SW 1271 (cell line): Measurements from ENCODE around the gene IDS.
A peak's percentile ranks its signal among the peaks of the same experiment; 100 is the strongest.
"Not testable (repeated sequence)": the region's sequence is repeated elsewhere in the genome, so short reads cannot be mapped to it uniquely, and the experiment has no call there.

Source experiments
- DNase-seq, 2 experiments: peaks; one replicate each; lab custom pipeline; 2025; lab: John Stamatoyannopoulos, UW

The IDS gene, protein sequence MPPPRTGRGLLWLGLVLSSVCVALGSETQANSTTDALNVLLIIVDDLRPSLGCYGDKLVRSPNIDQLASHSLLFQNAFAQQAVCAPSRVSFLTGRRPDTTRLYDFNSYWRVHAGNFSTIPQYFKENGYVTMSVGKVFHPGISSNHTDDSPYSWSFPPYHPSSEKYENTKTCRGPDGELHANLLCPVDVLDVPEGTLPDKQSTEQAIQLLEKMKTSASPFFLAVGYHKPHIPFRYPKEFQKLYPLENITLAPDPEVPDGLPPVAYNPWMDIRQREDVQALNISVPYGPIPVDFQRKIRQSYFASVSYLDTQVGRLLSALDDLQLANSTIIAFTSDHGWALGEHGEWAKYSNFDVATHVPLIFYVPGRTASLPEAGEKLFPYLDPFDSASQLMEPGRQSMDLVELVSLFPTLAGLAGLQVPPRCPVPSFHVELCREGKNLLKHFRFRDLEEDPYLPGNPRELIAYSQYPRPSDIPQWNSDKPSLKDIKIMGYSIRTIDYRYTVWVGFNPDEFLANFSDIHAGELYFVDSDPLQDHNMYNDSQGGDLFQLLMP

DNA sequence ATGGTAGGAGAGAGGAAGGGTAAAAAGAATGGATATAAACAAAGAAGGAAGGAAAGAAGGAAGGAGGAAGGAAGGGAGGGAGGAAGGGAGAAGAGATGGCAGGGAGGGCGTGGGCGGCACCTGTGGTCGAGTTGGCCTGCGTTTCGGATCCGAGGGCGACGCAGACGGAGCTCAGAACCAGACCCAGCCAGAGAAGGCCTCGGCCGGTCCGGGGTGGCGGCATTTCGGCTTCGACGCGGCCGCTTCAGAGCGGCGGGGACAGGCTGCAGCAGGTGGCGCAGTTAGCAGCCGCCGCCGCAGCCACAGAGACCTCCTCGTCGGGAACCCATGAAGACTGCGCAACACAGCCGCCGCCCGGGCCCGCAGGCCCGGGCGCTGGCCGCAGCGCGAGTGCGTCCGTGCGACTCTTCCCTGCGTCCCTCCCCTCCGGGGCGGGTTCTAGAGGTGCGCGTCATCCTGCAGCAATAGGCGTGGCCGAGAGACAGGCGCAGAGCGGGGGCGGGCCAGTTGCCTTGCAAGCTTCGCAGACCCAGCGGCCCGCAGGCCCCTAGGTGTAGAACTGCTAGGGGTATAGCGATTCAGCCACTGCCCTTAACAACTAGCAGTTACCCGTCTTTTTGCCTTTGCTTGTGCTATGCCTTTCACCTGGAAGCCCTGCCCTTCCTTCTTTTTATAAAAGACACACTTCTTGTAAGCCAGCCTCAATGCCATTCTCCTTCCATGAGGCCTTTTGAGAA is at the start of gene IDS:
Gene IDS (minus strand): TSS at position 392 of the 737 bp plus-strand sequence. CDS start 169 bp downstream, at position 223.
- peak; percentile 75 to 81 for DNase-seq

DNA sequence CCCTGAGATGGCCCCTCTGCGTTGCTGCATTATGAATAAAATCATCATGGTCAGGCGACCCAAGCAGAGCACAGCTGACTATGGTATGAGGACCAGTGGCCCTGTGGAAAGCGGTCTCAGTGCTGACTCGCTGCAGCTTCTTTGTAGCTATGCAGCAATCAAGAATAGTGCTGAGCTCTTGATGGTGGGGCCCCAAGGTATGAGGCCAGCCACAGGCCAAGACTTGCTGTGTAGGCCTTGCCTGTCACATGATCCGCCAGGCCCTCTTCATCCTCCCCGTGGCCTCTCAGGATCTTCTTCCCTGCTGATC is 46.8 kb upstream of the IDS start:
- not testable (repeated sequence) for DNase-seq

DNA sequence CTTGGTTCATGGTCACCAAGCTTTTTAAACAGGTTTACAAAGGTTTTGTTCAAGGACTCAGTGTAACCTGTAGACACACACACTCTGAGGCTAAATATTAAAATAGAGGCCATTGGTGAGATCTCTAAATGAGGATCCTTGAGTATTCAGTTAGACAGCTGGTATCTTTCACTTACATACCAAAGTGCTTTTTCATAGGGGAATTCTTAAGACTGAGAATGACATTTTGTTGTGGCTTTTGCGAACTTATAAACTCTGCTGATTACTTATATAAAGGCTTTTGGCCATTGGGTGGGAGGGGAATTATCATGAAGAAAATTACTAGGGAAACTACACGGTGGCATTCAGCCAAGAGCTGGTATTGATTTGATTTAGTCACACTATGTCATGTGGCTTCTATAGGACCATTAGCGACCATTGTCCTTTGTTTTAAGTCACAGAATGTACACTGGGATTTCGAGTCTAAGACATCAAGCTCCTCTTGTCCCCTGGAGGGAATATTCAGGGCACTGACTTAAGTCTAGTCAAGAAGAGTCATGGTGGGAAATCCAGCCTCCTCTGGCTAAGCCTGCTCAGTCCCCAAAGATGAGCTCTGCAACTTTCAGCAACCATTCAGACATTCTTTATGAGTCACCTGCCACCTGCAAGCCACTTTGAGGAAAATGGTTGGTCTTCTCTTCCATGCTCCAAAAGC is 46.3 kb upstream of the IDS start:
- not testable (repeated sequence) for DNase-seq

DNA sequence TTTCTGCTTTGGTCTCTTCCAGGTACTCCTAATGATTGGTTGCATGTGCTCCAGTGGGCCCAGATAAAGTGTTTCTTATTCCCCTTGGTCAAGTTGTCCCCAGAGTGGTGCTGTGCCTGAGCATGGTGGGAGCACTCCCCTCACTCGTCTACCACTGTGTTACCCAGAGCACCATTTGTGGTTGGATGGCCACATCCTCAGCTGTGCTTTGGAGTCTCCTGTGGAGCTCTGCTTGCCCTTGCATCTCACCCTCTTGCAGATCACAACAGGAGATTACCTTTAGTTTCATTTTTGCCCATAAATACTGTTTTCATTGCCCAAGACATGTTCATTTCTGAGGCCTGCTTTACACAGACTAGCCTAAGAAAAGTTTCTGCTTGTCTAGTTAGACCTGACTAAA is 45.3 kb upstream of the IDS start:
- DNase-seq: not testable (repeated sequence)

DNA sequence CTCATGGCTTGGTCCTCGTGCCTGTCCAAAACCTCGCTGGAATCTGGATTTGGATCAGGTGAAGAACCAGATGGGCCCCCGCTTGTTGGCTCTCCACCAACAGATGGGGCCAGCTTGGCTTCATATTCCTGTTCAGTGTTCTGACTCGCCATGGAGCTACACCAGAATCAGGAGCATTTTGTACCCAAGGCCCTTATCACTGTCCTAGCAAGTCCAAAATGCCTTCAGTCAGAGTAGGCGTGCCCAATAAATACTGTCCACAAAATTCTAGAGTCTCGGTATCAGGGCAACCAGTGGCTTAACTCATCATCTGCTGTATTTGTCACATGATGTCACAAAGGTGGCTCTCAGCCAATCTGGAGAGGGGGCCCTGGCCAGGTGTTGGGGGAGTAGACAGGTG is 44.6 kb upstream of the IDS start, which contains the start of gene HSFX3:
Gene HSFX3 (minus strand): TSS at position 224 of the 400 bp plus-strand sequence. CDS start 72 bp downstream, at position 152.
- DNase-seq: not testable (repeated sequence)

DNA sequence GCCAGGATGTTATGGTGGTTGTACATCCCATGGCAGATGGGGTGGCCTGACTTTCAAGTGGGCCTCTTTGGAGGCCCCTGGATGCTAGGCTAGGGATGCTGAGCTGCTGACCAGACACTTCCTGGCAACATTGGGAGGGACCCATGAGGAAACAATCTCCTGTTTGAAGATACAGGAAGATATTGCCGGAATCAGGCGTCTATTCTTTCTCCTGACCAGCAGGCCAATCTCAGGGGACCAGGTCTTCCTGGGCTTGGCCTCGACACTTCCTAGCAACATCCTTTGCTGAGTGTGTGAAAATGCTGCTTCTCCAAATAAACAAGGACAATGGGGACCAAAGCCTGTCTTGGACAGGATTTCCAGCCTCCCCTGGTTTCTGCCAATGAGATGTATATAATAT is 42.7 kb upstream of the IDS start:
- not testable (repeated sequence) for DNase-seq

DNA sequence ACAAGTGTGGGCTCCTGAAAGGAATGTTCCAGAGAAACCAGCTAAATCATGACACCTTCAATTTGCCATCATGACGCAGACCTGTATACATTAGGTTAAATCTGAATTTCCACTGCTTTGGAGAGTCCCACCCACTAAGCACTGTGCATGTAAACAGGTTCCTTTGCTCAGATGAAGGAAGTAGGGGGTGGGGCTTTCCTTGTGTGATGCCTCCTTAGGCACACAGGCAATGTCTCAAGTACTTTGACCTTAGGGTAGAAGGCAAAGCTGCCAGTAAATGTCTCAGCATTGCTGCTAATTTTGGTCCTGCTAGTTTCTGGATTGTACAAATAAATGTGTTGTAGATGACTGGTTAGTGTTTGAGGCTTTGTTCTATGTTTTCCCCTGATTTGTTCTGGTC is 41.9 kb upstream of the IDS start:
- not testable (repeated sequence) for DNase-seq

DNA sequence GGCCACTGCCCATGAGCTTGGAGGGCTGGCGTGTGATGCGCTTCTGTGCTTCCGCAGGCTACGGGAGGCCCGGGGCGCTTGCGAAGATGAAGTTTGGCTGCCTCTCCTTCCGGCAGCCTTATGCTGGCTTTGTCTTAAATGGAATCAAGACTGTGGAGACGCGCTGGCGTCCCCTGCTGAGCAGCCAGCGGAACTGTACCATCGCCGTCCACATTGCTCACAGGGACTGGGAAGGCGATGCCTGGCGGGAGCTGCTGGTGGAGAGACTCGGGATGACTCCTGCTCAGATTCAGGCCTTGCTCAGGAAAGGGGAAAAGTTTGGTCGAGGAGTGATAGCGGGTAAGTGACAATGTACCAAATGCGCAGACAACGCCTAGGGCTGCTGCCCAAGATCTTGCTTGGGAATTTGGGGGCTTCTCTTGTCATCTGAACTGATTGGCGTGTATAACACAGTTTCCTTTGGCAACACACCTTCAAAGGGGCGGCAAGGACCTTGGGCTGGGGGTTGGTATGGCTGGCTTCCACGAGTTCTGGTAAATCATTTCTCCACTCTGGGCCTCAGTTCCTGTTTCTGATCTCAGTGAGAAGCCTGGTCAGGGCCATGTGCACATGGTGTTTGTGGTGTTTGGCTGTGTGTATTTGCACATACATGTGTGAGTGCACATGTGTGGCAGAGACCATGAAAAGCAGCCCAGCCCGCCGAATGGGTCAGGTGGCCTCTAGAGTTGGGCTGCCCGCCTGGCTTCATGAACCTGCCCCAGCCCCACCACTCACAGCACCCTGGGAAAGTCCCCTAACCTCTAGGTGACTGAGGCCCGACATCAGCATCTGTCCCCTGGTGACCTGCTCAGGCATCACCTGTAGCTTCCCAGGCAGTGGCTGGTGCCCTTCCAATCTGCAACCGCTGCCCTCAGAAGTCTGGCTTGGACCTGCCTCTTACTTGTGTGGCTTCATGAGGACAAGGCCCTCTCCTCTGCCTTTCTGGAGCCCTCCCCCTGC is 40.7 kb upstream of the IDS start:
- not testable (repeated sequence) for DNase-seq

DNA sequence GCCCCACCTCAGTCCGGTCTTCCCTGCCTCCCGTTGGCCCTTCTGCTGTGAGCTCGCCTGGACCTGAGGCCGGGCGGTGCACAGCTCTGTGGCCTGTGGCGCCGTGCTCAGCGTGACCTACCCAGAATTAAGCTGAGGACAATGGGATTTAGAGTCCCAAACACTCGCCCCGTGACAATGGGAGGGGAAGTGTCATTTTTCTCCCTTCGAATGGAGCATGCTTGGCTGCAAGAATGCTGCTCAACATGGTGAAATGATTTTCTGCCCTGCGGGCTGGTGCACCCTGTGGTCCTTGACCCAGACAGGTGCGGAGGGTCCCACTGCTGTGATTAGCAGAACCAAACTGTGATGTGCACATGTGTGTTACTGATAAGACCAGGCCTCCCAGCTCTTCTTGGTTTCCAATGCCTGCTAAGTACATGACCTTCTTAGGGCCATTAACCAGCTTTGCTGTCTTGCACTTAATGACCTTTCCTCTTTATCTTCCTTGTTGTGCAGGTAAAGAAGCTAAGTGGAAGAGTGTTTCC is 36.5 kb upstream of the IDS start:
- DNase-seq: no peak

DNA sequence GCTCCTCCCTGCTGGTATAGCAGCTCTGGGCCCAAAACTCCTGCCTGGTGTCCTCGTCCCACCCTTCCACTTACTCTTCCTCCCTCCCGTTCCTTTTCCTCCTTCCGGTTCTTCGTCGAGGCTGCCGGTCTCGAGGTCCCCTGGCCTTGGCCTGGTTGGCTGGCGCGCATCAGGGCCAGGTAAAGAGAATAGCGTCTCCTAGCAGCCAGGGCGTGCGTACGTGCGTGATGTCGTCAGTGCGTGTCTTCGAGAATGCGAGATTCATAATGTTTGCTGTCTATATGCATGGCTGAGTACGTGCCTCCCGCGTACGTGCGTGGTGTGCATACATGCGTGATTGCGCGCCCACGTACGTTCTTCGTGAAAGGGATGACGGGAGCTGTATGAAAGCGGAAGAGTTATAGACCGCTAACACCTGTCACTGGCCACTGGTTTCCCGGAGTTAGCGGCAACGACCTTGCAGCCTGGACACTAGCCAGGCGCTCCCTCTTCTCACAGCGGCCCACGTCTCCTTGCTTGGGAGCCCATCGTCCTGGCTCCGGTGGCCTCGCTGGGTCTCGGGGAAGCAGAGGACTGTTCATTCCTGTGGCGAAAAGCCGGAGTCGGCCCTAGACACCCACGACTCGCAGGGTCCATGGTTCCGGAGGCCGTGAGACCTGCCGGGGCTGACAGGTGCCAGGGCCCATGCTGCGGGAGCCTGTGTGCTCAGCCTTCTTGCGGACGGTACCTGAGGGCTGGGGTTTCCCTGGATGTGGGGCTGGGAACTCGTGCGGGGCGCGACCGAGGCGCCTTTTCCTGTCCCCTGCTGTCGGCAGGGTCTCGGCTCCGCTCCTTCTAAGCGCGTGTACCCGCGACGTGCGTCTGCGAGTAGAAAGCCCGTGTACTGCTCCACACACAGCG is 35.8 kb upstream of the IDS start, which contains the start of gene EOLA1:
Gene EOLA1 (plus strand): TSS at position 392 of the 900 bp plus-strand sequence. CDS start 4,619 bp downstream, outside the sequence.
- DNase-seq: peak; percentile 89 to 93

DNA sequence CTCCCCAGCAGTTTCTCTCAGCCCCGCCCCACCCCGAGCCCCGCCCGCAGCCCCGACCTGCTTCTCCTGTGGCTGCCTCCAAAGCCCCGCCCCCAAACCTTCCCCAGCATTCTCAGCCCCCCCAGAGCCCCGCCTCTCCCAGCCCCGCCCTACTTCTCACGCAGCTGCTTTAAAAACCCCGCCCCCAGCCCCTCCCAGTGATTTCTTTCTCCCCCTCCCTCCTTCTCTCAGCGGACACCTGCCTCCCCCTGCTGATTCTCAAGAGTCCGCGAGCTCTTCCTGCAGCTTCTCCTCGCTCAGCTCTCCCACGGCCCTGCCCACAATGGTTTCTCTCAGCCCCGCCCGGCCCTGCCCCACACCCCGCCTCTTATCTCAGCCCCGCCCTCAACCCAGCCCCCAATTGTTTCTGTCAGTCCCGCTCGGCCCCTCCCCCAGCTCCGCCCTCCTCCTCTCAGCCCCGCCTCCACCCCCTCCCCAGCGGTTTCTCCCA is 35.1 kb upstream of the IDS start:
- DNase-seq: peak; percentile 69 to 87

DNA sequence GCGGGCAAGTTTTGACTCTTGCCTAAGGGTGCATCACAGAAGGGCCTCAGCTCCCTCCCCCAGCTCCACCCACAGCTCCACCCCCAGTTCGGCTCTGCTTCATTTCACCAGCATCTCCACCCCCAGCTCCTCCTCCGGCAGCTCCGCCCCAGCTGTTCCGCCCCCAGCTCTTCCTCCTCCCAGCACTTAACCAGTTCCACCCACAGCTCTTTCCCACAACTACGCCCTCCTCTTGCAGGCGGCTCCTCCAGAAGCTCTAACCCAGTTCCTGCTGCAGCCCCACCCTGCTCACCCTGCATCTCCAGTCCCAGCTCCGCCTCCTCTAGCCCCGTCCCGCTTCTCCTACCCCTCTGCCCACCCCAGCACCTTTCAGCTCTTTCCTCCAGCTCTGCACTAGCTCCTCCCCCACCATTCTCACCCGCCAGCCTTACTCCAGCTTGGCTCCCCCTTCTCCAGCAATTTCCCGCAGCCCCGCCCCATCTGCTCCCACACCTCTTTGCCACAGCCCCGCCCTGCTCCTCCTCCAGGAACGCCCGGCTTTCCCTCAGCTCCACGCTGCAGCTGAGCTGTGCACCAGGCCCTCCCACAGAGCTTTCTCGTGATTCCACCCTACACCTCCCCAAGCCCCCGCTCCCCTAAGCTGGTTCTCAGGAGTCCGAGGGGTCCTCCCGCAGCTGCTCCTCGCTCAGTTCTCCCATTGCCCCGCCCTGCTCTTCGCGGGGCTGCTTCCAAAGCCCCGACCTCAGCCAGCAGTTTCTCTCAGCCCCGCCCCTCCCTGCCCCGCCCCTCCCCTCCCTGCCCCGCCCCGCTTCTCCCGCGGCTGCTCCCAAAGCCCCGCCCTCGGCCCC is 34.4 kb upstream of the IDS start:
- DNase-seq: peak; percentile 69 to 89

DNA sequence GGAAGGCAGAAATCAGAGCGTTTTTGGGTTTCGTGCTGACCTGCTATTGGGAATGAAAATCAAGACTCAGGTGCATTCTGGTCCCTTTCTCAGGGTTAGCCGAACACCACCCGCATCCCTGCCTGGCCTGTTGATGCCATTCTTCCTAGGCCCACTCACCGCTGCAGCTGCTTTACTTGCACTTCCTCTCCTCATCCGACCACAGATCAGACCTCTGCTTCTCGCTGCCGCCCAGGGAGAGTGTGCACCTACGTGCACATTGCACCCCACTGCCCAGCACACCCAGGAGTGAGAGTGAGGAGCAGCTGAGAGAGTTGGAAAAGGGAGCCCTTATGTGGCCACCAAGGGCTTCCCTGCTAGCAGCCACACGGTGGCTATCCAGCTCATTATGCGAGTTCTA is 32.4 kb upstream of the IDS start:
- not testable (repeated sequence) for DNase-seq

DNA sequence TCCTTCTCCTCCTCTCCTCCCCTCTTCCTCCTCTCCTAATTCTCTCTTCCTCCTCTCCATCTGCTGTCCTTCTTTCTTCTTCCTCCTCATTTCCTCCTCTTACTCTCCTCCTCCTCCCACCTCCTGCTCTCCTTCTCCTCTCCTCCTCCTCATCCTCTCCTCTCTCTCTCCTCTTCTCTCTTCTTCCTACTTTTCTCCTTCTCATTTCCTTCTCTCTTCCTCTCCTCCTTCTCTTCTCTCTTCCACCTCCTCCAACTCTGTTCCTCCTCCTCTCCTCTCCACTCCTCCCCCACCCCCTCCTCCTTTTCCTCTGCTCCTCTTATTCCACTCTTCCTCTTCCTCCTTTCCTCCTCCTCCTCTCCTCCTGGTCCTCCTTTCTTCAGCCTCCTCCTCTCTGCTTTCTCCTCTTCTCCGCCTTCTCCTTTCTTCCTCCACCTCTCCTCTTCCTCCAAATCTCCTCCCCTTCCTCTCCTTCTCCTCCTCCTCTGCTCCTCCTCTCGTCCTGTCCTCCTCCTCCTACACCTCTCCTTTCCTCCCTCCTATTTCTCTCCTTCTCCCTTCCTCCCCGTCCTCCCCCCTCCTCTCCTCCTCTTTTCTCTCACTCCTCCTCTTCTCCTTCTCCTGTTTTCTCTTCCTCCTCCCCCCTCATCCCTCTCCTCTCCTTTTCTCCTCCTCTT is 30.0 kb upstream of the IDS start:
- not testable (repeated sequence) for DNase-seq

DNA sequence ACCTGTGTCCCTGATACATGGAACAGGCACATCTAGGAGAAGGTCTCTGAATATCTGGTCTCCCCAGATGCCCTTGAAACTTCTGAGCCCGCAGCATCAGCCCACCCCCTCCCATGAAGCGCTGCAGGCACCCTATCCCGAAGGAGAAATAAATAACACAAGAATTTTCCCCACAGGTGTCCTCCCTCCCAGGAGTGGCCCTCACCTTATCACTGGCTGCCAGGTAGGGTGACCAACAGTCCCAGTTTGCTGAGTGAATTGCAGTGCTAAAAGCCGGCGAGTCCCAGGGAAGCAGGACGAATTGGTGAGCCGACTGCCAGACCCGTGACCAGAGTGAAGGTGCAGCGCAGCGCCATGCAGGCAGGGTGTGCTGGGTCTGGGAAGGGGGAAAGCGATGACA is 28.9 kb upstream of the IDS start:
- DNase-seq: not testable (repeated sequence)

DNA sequence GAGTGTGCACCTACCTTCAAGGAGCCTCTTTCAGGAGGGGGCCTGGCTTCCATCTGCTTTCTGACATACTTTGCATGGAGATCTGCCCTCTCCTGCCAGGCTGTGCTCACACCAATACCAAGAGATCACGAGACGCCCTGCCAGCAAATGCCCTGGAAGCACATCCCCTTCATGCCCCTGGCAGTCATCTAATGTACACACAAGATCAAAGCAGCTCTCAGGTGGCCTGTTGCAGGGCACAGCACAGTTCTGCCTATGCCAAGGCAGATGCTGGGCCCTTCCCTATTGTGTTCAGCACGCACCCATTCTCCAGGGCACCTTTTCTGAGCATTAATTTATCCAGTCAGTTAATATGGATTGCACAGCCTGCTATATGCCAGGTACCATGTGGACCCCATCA is 27.8 kb upstream of the IDS start:
- DNase-seq: not testable (repeated sequence)

DNA sequence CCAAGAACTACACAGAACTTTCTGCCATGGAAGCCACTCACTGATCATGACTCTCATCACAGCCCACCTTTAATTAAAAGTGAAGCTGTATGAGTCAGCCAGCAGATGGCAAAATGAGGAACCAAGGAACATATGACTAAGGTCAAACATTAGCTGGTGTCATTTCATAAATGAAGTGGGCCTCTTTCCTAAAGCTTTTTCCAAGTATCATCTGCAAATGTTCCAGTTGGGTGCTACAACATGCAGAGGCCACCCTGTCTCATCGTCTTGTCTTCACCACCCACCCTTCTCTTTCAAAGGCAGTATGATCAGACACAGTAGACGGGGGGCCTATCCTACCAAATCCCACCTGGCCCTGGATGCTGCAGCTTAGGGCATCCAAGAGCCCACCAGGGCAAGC is 26.5 kb upstream of the IDS start:
- DNase-seq: no peak

DNA sequence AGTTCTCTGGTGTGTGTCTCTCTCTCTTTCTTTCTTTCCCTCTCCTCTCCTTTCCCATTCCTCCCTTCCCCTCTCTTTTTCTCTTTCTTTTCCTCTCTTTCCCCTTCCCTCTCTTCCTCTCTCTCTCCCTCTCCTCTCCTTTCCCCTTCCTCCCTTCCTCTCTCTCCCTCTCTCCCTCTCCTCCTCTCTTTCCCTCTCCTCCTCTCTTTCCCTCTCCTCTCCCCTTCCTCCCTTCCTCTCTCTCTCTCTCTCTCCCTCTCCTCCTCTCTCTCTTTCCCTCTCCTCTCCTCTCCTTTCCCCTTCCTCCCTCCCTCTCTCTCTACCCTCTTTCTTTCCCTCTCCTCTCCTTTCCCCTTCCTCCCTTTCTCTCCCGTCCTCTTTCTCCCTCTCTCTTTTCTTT is 23.3 kb upstream of the IDS start:
- no peak for DNase-seq
